BE2C (cell line): ENCODE measurements around the gene PXYLP1. TPM values are rescaled to one million over a fixed set of nuclear protein-coding genes. Genes with fewer than 3 reads are reported as not detected.

ENCODE experiments used
- DNase-seq: peaks from one replicate; pipeline ENCODE4 v3.0.0-alpha.2; 2020
- H3K27me3 ChIP-seq: fragments of 250-450 bp; sonication (Bioruptor Pico); 2 replicates; pipeline ENCODE4 v1.5.1; 2020; ENCODE audit warnings: mild to moderate bottlenecking
- H3K36me3 ChIP-seq: fragments of 250-450 bp; sonication (Bioruptor Pico); 2 replicates; pipeline ENCODE4 v1.5.1; 2020; ENCODE audit warnings: mild to moderate bottlenecking
- H3K4me1 ChIP-seq: fragments of 250-450 bp; sonication (Bioruptor Pico); 2 replicates; pipeline ENCODE4 v1.5.1; 2020
- H3K4me3 ChIP-seq: 2 replicates; pipeline ENCODE4 v1.5.1; 2011; ENCODE audit warnings: low read depth, low read length
- H3K9me3 ChIP-seq: fragments of 250-450 bp; sonication (Bioruptor Pico); 2 replicates; pipeline ENCODE4 v1.5.1; 2020
- CTCF ChIP-seq: IDR thresholded peaks from 2 replicates; pipeline ENCODE4 v1.5.1; 2012; ENCODE audit warnings: mild to moderate bottlenecking, low read depth, low read length
- polyA plus RNA-seq: library from polyadenylated mRNA; unstranded; fragments of >200 nt; gene quantifications from one replicate; pipeline ENCODE4 v1.2.1, GENCODE V29; 2012; ENCODE audit warnings: low read depth, missing spikeins; ENCODE audit not compliant: insufficient read length, insufficient read depth

The PXYLP1 gene
- polyA plus RNA-seq, result 32.3 TPM

GRCh38 chr3:141231101-141231951, at the start of gene PXYLP1:
Gene PXYLP1, plus strand, starts transcription at chr3:141231825. Its CDS starts 28,351 bp downstream, at chr3:141260176.
- peak; percentile 94 for DNase-seq
- TF ChIP-seq CTCF, result peak; percentile 39
- Histone ChIP-seq H3K4me1 (peaks cover 51% of the 10 kb centered on the region), H3K27me3 (no peaks in the 10 kb centered on the region), H3K4me3 (peak within 1 kb of the TSS; percentile 76), H3K9me3 (no peaks in the 10 kb centered on the region), H3K36me3 (peaks cover 13% of the 10 kb centered on the region)

- no peaks in the 10 kb centered on the region for H3K36me3 ChIP-seq
- no peak for DNase-seq
These were observed 48.0 kb upstream of the PXYLP1 start for GRCh38 chr3:141183606-141184005.

GRCh38 chr3:141184430-141184829, 47.2 kb upstream of the PXYLP1 start:
- Histone ChIP-seq H3K36me3 (no peaks in the 10 kb centered on the region), H3K27me3 (no peaks in the 10 kb centered on the region), H3K9me3 (no peaks in the 10 kb centered on the region; the same call in 1 of the 2 replicates), H3K4me3 (no peak overlapping the region), H3K4me1 (no peaks in the 10 kb centered on the region)
- no peak for TF ChIP-seq CTCF
- no peak for DNase-seq

More at GRCh38 chr3:141183606-141184005, 48.0 kb upstream of the PXYLP1 start:
- H3K4me3 ChIP-seq, result no peak overlapping the region
- no peaks in the 10 kb centered on the region for H3K27me3 ChIP-seq
- no peaks in the 10 kb centered on the region; the same call in 1 of the 2 replicates for H3K9me3 ChIP-seq
- no peak for TF ChIP-seq CTCF
- no peaks in the 10 kb centered on the region for H3K4me1 ChIP-seq

- TF ChIP-seq CTCF, result no peak
- Histone ChIP-seq H3K27me3 (no peaks in the 10 kb centered on the region), H3K9me3 (no peaks in the 10 kb centered on the region; the same call in 1 of the 2 replicates), H3K4me1 (peaks cover 7% of the 10 kb centered on the region), H3K4me3 (no peak overlapping the region), H3K36me3 (no peaks in the 10 kb centered on the region)
- no peak for DNase-seq
These were observed 40.4 kb upstream of the PXYLP1 start for GRCh38 chr3:141191097-141191749.

- Histone ChIP-seq H3K4me3 (no peak overlapping the region), H3K9me3 (no peaks in the 10 kb centered on the region), H3K4me1 (peaks cover 7% of the 10 kb centered on the region), H3K36me3 (no peaks in the 10 kb centered on the region), H3K27me3 (no peaks in the 10 kb centered on the region)
- peak; percentile 98 for TF ChIP-seq CTCF
- DNase-seq, result peak; percentile 97
These were observed 39.3 kb upstream of the PXYLP1 start for GRCh38 chr3:141192345-141192744.
